GM19023 (cell line): Measurements from ENCODE around the gene TELO2.

Experiments
- ATAC-seq: cut with Tn5 transposase; IDR thresholded peaks from one replicate; pipeline ENCODE4 v1.9.1; 2021; ENCODE audit warnings: mild to moderate bottlenecking, moderate library complexity; ENCODE audit not compliant: unreplicated experiment

The TELO2 gene

GRCh38 chr16:1496464-1496863 is 3.3 kb downstream of the TELO2 start:
- ATAC-seq, result no peak

DNA sequence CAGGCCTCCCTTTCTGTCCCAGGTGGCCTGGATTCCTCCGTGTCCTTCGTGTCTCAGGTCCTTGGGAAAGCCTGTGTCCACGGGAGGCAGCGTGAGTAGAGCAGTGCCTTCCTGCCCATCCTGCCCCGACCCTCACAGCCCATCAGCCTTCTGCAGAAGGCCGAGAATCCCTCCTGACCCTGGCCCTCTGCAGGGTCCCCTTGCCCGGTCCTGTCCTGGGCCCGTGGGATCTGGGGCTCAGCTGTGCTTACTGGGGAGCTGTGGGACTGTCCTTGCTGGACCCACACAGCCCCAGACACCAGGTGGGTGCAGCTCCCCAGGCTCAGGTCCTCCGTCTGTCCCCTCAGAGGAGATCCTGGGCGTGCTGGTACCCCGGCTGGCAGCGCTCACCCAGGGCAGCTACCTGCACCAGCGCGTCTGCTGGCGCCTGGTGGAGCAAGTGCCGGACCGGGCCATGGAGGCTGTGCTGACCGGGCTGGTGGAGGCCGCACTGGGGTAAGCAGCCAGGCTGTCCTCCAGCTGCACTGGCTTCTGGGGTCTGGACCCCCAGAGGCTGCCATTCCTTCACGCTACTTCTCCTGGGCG is 3.9 kb downstream of the TELO2 start:
- ATAC-seq, result no peak

DNA sequence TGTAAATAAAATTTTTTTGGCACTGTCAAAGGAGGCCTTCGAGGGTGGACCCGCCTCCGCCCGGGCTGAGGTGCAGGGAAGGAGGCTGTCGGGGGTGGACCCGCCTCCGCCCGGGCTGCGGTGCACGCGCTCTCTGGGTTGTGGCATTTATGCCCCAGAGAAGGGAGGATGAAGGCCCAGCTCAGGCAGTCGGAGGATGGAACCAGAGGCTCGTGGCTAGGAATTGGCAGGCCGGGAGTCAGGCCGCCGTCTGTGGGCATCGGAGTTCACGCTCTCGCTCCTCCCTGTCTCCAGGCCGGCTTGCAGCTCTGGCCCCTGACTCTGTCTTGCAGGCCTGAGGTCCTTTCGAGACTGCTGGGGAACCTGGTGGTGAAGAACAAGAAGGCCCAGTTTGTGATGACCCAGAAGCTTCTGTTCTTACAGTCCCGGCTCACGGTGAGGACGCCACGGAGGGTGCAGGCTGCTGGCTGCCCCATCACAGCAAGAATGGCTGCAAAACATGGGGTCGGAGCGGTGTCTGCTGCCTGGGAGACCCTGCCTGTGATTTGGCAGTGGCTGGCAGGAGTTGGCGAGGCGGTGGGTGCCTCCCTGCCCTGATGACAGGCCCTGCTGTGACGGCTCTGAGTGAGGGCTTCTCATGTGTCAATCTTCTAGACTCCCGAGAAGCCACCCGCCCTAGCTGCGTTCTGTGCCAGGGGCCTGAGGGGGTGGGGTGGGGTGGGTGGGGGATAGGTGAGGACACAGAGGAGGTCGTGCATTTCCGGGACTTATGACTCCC is 5.9 kb downstream of the TELO2 start:
- no peak for ATAC-seq

DNA sequence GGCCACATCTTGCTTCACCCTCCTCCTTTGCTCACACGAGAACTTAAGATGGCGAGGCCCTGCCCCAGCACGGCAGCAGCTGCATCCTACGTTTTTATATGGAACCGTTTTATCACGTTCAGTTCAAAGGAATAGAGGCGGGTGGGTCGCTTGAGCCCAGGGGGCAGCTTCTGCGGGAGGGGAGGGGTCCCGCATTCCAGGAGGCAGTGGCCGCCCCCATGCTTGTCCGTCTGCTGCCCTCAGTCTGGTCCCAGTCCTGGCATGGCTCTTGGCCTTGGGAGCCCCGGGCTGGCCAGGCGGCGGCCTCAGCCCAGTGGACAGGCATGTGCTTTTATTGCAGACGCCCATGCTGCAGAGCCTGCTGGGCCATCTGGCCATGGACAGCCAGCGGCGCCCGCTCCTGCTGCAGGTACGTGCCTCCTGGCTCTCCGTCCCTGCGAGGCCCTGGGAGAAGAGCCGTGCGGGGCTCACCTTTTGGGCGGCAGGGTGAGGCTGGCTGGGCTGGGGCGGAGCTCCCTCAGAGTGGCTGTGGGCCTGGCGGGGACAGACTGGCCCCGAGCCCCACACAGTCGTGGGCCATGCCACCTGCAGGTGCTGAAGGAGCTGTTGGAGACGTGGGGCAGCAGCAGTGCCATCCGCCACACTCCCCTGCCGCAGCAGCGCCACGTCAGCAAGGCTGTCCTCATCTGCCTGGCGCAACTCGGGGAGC is 6.8 kb downstream of the TELO2 start:
- no peak for ATAC-seq

- ATAC-seq, result no peak
These were observed 7.4 kb downstream of the TELO2 start for GRCh38 chr16:1500465-1501150.

DNA sequence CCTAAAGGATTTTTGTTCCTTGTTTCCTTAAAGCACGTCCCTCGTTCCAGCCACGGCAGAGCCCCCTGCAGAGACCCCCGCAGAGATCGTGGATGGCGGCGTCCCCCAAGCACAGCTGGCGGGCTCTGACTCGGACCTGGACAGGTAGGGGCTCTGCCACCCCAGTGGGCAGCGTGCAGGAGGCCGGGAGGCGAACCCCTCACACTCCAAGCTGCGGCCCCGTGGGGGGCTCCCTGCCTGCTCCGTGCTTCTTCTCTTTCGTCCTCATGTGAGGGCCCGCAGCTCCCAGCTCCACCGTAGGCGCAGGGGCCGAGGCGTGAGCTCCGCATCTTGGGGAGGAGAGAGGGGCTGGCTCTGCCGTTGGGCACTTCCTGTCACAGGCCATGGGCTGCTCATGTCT is 8.5 kb downstream of the TELO2 start:
- ATAC-seq, result no peak

GRCh38 chr16:1502092-1503004 is 9.2 kb downstream of the TELO2 start:
- no peak for ATAC-seq

DNA sequence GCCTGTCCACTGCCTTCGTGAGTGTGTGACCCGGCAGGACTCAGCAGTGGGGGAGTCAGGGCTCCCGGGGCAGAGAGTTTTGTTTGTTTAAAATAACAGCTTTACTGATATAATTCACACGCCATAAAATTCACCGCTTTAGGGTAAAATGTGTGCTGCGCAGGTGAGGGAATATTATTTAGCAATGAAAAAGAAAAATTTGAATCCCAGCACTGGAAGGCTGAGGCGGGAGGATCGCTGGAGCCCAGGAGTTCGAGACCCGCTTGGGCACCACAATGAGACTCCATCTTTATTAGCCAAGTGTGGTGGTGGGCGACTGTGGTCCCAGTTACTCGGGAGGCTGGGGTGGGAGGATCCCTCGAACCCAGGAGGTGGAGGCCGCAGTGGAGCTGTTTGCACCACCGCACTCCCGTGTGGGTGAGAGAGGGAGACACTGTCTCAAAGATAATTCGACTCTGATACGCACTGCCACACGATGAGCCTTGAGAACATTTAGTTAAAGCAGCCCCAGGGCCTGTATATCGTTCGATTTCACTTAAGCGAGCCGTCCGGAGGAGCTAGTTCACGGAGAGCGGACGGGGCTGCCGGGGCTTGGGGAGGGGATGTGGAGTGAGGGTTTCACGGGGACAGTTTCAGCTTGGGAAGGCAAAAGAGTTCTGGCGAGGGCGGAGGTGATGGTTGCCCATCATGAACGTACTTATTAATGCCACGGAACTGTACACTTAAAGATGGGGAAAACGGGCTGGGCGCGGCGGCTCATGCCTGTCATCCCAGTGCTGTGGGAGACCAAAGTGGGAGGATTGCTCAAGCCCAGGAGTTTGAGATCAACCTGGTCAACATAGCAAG is 10.2 kb downstream of the TELO2 start:
- no peak for ATAC-seq

DNA sequence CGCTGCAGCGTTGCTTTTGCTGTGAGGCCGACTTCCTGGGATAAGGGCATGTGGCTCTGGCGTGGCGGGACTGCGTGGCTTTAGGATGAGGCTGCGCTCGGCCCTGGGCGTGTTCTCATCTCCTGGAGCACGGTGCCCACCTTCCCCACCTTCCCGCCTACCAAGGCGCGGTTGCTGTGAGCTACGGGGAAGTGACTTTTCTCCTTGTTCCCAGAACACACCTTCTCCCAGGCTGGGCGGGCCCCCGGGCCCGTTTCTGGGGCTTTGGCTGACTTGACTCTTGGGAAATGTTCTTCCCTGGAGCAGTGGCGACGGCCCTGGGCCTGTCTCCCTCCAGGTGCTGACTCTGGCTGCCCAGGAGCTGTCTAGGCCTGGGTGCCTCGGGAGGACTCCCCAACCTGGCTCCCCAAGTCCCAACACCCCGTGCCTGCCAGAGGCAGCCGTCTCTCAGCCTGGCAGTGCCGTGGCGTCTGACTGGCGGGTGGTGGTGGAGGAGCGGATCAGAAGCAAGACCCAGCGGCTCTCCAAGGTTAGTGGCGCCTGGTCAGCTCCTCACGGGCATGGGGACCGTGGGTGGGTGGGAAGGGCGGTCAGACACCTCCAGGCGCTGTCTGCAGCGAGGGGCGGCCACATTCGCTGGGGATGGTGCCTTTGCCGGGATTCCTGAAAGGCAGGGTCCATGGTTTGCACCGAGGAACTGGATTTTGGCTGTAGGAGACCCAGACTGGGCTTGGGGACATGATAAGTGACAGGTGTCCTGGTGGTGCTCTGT is 12.1 kb downstream of the TELO2 start:
- ATAC-seq, result no peak

GRCh38 chr16:1505912-1506311 is 12.8 kb downstream of the TELO2 start:
- ATAC-seq, result no peak

- no peak for ATAC-seq
These were observed 13.5 kb downstream of the TELO2 start for GRCh38 chr16:1506494-1507213.

GRCh38 chr16:1508494-1509187 is 15.5 kb downstream of the TELO2 start:
- no peak for ATAC-seq

DNA sequence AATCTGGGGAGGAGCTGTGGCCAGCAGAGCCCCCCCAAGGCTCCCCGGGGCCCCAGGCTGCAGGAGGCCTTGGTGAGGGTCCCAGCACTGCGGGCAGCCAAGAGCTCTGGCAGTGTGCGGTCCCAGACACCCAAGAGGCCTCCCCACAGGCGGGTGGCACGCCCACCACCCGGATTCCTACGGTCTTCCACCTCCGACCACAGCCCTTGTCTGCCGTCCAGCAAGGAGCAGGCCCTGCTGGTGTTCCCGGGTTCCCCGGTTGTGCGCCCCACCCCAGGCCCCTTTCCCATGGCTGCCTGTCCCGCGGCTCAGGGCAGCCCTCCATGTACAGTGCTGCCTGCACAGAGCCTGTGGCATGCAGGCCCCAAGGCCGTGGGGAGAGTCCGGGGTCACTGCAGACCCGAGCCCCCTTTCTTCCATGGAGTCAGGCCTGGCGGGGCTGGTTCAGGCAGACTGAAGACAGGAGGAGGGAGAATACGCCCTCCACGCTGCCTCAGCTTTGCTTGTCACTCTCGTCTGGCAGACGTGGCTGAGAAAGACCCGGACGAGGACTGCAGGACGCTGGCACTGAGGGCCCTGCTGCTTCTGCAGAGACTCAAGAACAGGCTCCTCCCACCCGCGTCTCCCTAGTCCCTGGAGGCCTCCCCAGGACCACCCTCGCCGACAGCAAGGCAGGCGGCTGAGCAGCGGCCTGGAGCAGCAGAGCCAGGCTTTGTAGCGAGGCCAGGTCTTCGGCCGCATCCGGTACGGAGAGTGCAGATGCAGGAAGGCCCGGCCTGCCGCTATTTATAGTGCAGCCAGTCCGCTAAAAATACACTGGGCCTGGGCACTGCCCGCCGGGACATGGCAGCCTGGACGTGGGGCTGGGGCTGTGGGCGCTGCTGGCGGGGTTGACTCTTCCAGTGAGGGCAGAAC is 16.4 kb downstream of the TELO2 start:
- no peak for ATAC-seq

- no peak for ATAC-seq
These were observed 17.1 kb downstream of the TELO2 start for GRCh38 chr16:1510272-1510671.

DNA sequence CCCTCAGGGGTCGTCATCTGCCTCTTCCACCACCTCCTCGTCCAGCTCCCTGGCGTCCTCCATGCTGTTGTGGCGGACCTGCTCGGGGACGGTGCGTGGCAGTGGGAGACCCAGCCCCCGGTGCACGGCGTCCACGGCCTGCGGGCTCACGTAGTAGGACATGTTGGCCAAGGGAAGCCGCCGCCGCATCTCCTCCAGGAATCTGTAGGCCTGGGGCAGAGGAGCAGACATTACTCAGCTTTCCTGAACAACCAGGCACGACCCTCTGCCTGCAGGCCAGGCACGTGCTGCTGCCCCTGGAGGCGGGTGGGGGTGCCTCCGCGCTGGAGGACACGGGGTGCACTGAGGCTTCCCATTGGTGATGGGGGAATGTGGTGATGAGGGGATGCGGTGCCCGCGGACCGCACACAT is 17.8 kb downstream of the TELO2 start:
- ATAC-seq, result no peak
